RWPE2 (cell line): Measurements from ENCODE around the gene TOMM6.

Source experiments
- ATAC-seq: fragments of 200-7000 bp; cut with Tn5 transposase; 3 replicates; pipeline ENCODE4 v1.9.1; 2021; ENCODE audit warnings: low read depth
- DNase-seq: peaks from one replicate; pipeline ENCODE4 v3.0.0-alpha.2; 2020; ENCODE audit warnings: low spot score
- H3K27ac ChIP-seq: fragments of 450-650 bp; 2 replicates; pipeline ENCODE4 v1.5.1; 2017; ENCODE audit warnings: mild to moderate bottlenecking; ENCODE audit not compliant: poor library complexity, severe bottlenecking
- H3K27me3 ChIP-seq: fragments of 250-450 bp; sonication (Bioruptor Pico); 2 replicates; pipeline ENCODE4 v1.5.1; 2021; ENCODE audit warnings: mild to moderate bottlenecking, moderate library complexity; ENCODE audit not compliant: insufficient read depth, poor library complexity, severe bottlenecking
- H3K36me3 ChIP-seq: fragments of 250-450 bp; sonication (Bioruptor Pico); 2 replicates; pipeline ENCODE4 v1.5.1; 2020; ENCODE audit warnings: low read depth, mild to moderate bottlenecking, moderate library complexity
- H3K4me1 ChIP-seq: fragments of 250-450 bp; sonication (Bioruptor Pico); 2 replicates; pipeline ENCODE4 v1.5.1; 2021; ENCODE audit warnings: mild to moderate bottlenecking, moderate library complexity; ENCODE audit not compliant: insufficient read depth, poor library complexity, severe bottlenecking
- H3K4me3 ChIP-seq: fragments of 250-450 bp; sonication (Bioruptor Pico); 2 replicates; pipeline ENCODE4 v1.5.1; 2021; ENCODE audit warnings: mild to moderate bottlenecking, moderate library complexity; ENCODE audit not compliant: severe bottlenecking
- H3K9me3 ChIP-seq: fragments of 250-450 bp; sonication (Bioruptor Pico); 2 replicates; pipeline ENCODE4 v1.5.1; 2021; ENCODE audit warnings: mild to moderate bottlenecking, moderate library complexity; ENCODE audit not compliant: severe bottlenecking
- TF ChIP-seq, protein P1 (sequence below): fragments of 450-650 bp; IDR thresholded peaks from one replicate; pipeline ENCODE4 v1.5.1; 2017; ENCODE audit warnings: mild to moderate bottlenecking, moderate library complexity; ENCODE audit not compliant: poor library complexity, severe bottlenecking

The TOMM6 gene

DNA sequence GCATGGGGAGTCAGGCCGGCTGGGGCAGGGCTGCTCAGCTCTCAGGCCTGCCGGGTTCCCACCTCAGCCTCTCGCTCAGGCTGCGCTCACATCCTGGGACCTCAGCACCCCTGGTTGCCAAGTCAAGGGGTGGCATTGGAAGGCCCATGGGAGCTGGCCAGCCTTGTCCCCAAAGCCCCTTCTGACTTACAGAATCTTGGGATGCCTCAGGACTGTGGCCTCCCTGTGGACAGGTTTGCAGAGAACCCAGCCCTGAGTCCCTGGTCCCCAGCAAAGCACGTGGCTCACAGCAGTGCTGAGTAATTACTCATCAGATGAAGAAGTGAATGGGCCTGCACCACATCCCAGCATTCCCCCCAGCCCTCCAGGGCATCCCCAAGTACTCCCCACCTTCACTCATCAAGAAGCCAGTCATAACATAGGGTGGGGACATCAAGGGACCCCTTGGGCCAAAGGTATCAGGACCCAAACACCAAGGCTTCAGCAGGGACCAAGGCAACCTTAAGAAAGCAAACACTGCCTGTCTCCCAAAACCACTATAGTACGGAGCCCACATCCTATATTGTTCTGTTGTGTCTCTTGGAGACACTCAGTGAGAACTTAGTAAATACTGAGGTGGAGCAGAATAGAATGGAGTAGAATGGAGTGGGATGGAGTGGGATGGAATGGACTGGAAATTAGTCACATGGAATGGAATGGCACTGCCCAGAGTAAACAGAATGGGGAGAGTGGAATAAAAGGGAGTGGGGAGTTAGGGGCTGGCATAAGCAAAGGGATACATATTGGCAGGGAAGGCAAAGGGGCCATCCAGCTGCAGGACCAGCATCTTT, 43.9 kb upstream of the TOMM6 start:
- Histone ChIP-seq H3K27ac (no peak overlapping the region), H3K36me3 (no peaks in the 10 kb centered on the region), H3K27me3 (no peaks in the 10 kb centered on the region), H3K4me3 (no peak overlapping the region), H3K9me3 (no peaks in the 10 kb centered on the region), H3K4me1 (peaks cover 11% of the 10 kb centered on the region)
- no peak for DNase-seq
- ATAC-seq, result peak; percentile 26; the same call in 1 of the 3 replicates
- TF ChIP-seq, protein P1, sequence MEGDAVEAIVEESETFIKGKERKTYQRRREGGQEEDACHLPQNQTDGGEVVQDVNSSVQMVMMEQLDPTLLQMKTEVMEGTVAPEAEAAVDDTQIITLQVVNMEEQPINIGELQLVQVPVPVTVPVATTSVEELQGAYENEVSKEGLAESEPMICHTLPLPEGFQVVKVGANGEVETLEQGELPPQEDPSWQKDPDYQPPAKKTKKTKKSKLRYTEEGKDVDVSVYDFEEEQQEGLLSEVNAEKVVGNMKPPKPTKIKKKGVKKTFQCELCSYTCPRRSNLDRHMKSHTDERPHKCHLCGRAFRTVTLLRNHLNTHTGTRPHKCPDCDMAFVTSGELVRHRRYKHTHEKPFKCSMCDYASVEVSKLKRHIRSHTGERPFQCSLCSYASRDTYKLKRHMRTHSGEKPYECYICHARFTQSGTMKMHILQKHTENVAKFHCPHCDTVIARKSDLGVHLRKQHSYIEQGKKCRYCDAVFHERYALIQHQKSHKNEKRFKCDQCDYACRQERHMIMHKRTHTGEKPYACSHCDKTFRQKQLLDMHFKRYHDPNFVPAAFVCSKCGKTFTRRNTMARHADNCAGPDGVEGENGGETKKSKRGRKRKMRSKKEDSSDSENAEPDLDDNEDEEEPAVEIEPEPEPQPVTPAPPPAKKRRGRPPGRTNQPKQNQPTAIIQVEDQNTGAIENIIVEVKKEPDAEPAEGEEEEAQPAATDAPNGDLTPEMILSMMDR, result no peak

DNA sequence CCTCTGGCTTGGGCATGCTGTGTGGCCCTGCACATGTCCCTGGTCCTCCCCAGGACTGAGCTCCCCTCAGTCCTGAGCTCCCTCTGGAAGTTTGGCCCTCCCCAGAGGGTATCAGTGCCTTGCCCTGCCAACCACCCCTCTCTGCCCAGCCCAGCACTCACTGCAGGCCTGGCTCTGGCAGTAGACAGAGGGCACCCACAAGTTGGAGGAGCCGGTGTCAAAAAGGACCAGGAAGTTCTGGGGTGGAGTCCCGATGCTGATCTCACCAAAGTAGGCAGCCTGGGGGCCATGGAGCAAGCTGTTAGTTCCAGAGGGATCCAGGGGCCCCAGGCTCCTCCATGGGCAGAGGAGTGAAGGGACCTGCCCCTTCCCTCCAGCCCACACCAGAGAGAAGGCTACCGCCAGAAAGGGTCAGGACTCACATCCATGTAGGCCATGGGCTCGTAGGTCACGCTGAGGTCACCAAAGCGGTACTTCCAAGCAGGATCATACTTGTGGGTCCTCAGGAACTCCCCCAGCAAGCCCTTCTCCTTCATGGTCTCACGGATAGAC, 43.2 kb upstream of the TOMM6 start:
- ATAC-seq, result no peak
- Histone ChIP-seq H3K27ac (no peak overlapping the region), H3K27me3 (no peaks in the 10 kb centered on the region), H3K36me3 (no peaks in the 10 kb centered on the region), H3K4me3 (no peak overlapping the region), H3K4me1 (peaks cover 11% of the 10 kb centered on the region), H3K9me3 (no peaks in the 10 kb centered on the region)
- TF ChIP-seq, protein P1, result no peak
- no peak for DNase-seq

DNA sequence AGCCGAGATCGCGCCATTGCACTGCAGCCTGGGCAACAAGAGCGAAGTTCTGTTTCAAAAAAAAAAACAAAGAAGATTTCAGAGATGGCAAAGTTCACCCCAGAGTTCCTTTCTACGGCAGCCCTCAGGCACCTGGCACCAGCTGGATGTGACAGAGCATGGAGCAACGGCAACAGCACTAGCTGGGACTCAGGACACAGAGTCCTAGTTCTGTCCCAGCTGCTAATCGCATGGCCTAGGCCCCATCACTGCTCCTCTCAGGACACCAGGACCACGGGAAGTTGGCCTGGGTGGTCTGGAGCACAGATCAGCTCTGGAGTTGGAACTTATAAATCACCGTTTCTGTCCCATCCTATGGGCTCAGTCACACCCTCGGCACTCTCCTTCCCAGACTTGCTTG, 41.4 kb upstream of the TOMM6 start:
- ATAC-seq, result no peak
- no peak overlapping the region for H3K27ac ChIP-seq
- peaks cover 11% of the 10 kb centered on the region for H3K4me1 ChIP-seq
- no peaks in the 10 kb centered on the region for H3K9me3 ChIP-seq
- H3K4me3 ChIP-seq, result no peak overlapping the region
- no peaks in the 10 kb centered on the region for H3K36me3 ChIP-seq
- no peak for DNase-seq
- TF ChIP-seq, protein P1, result no peak
- no peaks in the 10 kb centered on the region for H3K27me3 ChIP-seq

DNA sequence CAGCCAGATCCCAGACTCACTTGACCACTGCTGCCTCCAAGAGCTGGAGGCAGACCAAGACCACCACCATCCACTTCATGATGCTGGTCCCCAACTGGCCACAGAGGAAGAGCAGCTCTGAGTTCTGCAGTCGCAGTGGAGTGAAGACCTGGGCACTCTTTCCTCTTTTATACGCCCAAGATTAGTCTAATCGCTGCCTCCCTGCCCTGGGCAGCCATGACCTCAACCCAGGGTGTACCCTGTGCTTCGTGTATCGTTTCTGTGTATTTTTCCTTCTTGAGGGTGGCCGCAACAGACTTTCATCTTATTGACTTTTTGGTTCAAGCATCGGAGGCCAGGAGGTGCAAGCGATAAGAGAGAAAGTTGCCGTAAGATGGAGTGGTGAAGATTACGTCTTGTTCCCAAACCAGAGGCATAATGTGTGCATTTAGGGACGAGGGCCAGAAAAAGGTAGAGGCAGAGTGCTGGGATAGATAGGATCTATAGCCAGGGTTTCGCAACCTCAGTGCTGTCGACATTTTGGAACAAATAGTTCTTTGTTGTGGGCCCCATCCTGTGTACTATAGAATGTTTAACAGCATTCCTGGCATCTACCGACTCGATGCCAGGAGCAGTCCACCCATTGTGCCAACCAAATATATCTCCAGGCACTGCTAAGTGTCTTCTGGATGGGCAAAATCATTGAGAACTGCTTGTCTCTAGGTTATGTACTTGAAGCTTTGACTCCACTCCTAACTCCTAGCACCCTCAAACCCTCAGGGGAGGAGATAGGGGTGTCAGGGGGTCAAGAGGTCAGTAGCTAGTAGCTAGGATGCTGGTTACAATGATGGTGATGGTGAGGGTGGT, 40.0 kb upstream of the TOMM6 start, which contains the start of gene PGC:
Gene PGC, minus strand, starts transcription at position 142 of the 846 bp plus-strand sequence. Its CDS starts 63 bp downstream, at position 79.
- no peak within 1 kb of the TSS for H3K27ac ChIP-seq
- H3K27me3 ChIP-seq, result no peaks in the 10 kb centered on the region
- peak; percentile 61 for ATAC-seq
- no peaks in the 10 kb centered on the region for H3K9me3 ChIP-seq
- H3K4me1 ChIP-seq, result peaks cover 3% of the 10 kb centered on the region
- no peaks in the 10 kb centered on the region for H3K36me3 ChIP-seq
- TF ChIP-seq, protein P1, result no peak
- DNase-seq, result no peak
- no peak within 1 kb of the TSS for H3K4me3 ChIP-seq
